ENCODE measurements around the gene PSIP1.
"Not testable (repeated sequence)": the region's sequence is repeated elsewhere in the genome, so short reads cannot be mapped to it uniquely, and the experiment has no call there.

Gene PSIP1

GRCh38 chr9:15510789-15511575 lies at the start of gene PSIP1:
Gene PSIP1 (minus strand): TSS chr9:15510970. CDS start chr9:15510188, 782 bp downstream.
- DNase-seq (ENCODE audit: low spot score), result peak; percentile 86

DNA sequence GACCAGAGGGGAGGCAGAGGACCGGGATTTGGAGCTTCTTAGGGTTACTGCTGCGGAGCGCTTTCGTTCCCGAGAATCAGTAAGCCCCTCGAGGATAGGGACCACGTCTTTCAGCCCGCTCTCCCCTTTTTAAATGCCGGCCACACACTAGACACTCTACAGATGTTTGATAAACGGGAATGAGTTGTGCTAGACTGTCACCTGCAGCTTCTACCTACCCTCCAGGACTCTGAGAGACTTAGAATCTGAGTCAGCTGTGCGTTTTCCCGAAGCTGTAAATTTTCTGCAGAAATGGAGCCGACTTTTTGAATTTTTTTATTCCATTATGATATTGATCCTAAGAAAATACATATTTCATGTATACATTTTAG lies 42.7 kb upstream of the PSIP1 start:
- no peak for DNase-seq (ENCODE audit: low spot score)

GRCh38 chr9:15552636-15553527 lies 42.1 kb upstream of the PSIP1 start, which contains the start of gene CCDC171:
Gene CCDC171 (plus strand): TSS chr9:15553043. CDS start chr9:15564089, 11,046 bp downstream.
- DNase-seq (ENCODE audit: low spot score), result peak; percentile 83

DNA sequence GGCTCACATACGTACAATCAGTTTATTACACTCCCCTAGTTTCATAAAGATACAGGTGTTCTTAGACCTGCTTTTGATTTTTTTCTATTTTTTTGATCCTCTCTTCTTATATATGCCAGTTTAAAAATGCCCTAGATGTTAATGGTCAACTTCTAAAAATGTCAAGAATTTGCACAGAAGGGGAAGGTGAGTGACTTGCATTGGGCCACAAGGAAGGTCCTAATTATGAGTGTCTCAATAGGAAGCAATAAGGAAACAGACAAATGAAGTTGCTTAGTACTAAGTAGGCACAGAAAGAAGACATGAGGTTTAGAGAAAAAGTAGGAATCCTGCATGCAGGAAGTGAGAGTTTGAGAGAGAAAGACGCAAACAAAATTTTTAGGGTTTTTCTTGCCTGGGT lies 38.8 kb upstream of the PSIP1 start:
- no peak for DNase-seq (ENCODE audit: low spot score)

DNA sequence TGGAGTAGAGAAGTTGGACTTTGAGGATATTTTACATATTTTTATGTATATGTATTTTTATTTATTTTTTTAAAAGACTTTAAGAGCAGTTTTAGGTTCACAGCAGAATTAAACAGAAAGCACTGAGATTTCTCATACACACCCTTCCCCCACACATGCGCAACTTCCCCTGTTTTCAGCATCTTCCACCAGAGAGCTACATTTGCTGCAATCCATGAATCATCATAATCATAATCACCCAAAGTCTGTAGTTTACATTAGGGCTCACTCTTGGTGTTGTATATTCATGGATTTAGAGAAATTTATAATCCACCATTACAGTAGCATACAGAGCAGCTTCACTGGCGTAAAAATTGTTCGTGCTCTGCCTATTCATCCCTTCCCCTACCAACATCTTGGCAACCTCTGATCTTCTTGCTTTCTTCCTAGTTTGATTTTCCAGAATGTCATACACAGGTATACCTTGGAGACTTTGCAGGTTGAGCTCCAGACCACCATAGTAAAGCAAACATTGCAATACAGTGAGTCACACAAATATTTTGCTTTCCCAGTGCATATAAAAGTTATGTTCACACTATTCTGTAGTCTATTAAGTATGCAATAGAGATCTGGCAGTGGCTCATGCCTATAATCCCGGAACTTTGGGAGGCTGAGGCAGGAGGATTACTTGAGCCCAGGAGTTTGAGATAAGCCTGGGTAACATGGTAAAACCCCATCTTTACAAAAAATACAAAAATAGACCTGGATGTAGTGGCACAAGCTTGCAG lies 32.5 kb upstream of the PSIP1 start:
- DNase-seq (ENCODE audit: low spot score), result no peak

DNA sequence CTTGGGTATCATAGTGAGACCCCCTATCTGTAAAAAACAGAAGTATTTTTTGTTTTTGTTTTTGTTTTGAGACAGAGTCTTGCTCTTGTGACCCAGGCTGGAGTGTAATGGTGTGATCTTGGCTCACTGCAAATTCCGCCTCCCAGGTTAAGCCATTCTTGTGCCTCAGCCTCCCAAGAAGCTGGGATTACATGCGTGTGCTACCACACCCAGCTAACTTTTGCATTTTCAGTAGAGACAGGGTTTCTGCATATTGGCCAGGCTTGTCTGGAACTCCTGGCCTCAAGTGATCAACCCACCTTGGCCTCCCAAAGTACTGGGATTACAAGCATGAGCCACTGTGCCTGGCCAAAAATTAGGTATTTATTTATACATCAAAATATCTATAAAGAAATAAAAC lies 31.9 kb upstream of the PSIP1 start:
- no peak for DNase-seq (ENCODE audit: low spot score)

GRCh38 chr9:15541872-15542271 lies 31.1 kb upstream of the PSIP1 start:
- no peak for DNase-seq (ENCODE audit: low spot score)

- DNase-seq (ENCODE audit: low spot score), result no peak
Measured at GRCh38 chr9:15531380-15531779, 20.6 kb upstream of the PSIP1 start.

- no peak for DNase-seq (ENCODE audit: low spot score)
Measured at GRCh38 chr9:15529566-15530324, 19.0 kb upstream of the PSIP1 start.

DNA sequence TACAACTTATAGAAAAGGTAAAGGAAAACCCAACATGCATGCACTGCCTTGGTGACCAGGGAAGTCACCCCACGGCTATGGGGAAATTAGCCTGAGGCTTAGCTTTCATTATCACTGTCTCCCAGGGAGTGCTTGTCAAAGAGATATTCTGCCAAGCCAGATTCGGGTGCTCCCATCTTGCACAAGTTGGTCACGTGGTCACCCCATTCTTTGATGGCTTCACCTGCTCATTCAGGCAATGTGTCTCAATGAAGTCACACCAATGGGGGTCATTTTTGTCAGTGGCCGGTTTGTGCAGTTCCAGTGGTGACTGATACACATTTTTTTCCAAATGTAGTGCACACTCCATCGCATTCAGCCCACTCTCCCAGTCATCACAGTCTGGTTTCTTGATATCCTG lies 16.3 kb upstream of the PSIP1 start:
- DNase-seq (ENCODE audit: low spot score), result not testable (repeated sequence)

- no peak for DNase-seq (ENCODE audit: low spot score)
Measured at GRCh38 chr9:15525958-15526357, 15.2 kb upstream of the PSIP1 start.

DNA sequence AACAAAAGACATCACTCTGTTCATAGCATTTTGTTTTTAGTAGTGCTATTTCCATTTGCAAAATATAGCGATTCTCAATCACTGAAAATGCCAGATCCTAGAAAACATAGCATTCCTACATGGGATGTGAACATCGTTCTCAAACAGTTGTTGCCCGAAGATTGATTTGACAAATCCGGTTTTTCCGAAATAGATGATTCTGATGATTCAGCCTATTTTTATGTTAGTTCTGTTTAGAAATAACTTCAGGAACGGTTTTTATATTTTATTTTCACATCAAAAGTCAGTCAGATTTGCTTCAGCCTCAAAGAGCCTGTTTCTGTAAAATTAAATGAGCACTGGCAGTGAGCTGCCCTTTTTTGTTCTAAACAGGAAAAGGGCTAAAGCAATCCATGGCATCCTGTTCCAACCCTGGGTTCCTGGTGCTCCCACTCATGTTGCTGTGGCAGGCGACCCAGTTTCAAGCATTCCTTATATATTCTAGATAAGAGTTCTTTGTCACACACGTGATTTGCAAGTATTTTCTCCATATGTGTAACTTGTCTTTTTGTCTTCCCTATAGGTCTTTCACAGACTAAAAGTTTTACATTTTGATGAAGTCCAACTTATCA lies 14.2 kb upstream of the PSIP1 start:
- no peak for DNase-seq (ENCODE audit: low spot score)

DNA sequence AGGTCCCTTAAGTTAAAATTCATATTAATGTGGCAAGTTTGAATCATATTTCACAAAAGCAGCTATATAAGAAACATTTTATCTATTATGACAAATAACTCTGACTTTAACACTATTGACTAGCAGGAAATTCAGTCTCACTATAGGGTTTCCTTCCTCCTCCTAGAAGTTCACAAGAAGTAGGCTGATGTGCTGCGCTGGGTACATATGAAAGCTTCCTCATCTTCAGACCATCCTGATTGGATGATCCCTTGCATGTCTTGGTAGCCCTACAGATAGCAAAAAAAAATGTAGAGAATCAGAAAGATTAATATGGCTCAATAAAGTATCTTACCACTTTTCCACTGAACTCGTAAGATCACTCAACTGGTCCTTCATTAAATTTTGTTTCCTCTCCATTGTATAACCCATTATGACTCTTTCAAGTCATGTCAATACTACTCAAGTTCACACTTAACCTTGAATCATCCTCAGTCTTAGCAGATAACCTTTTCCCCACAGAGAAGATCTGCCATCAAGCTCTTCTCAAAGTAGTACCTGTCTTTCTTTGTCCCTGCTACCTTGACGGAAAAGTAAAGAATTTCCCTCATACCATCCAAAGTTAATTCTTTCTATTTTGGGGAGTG lies 11.5 kb upstream of the PSIP1 start:
- DNase-seq (ENCODE audit: low spot score), result no peak

DNA sequence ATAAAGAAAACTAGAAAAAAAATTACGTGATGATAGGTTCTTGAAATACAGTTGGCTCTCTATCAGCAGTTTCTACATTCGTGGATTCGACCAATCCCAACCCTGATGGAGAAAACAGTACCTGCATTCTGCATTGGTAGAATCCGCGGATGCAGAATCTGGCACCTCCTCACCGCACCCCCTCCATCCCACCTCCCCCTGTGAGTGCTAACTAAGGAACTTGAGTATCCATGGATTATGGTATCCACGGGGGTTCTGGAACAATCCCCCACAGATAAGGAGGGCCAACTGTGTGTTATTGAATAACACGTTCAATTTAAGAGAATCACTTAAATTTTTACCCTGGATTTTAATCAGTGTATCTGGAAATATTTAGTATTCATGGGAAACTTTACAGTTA lies 10.5 kb upstream of the PSIP1 start:
- DNase-seq (ENCODE audit: low spot score), result no peak

DNA sequence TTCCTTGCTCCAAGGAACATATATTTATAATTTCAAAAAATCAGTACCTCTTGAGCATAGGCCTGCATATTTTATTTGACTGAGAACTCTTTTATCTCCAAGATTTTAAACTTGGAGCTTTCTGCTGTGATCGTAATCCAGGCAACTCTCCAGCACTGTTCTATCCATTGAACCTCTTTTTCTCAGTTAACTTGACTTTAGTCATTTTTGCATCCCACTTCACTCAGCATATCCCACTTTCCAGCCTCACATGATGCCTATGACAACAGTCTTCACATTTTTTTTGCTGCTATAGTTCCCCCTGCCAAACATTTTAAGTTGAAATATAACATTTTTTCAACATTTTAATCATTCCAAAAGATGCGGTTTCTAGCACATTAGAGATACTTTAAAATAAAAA lies 9.1 kb upstream of the PSIP1 start:
- no peak for DNase-seq (ENCODE audit: low spot score)

GRCh38 chr9:15513335-15513734 lies 2.6 kb upstream of the PSIP1 start:
- no peak for DNase-seq (ENCODE audit: low spot score)

DNA sequence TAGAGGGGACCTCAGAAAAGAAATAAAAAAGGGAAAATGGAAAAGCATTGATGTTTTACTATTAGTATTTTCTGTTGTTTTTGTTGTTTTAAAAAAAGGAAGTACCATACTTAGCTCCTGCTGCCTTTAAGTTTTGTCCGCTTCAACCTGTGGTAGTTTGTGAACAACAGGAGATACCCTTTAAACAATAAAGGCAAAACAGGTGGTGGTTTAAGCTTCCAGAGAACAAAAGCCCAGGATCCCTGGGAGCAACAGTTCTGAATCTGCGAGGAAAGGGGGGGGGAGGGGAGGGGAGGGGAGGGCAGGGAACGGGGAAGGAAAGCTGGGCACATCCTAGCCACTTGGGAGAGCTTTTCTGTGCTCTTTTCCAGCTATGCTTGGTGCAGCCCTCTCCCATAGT lies 2.1 kb upstream of the PSIP1 start:
- no peak for DNase-seq (ENCODE audit: low spot score)

DNA sequence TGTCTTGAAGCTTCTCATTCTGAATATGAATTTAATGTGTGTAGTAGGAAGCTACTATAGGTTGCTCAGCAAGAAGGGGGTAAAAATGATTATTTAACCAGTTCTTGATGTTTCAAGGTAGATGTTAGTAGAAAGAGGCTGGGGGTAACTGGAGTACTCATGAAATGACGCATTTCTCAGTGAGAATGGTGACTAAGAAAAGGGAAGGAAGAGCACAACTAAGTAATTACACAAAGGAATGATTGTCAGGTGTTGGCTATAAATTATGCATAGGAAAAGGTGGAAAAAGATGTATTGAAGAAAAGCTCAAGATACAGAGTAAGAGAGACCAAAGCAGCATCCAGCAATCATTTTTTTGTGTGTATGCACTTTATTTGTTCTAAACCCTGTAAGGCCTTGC lies 1.4 kb upstream of the PSIP1 start:
- no peak for DNase-seq (ENCODE audit: low spot score)

- peak; percentile 61 for DNase-seq (ENCODE audit: low spot score)
Measured at GRCh38 chr9:15509931-15510788, 610 bp downstream of the PSIP1 start.

DNA sequence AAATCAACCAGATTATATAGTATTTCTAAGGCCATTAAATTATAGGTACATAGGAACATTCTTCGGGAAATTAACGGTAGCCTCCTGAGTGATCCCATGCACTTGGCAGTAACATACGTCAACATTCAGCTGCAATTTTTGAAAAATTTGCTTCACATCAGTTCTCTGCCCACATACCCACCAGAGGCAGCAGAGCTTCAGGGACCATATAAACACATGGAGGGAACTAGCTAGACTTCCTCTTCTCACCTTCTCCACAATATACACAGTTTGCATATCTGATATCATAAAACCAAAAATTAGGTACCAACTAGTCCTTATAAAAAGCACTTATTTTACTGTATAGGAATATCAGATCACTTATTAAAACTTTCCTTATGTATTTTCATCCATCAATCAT lies 4.8 kb downstream of the PSIP1 start:
- no peak for DNase-seq (ENCODE audit: low spot score)
